ENCODE data around the gene IBA57. TPM values are rescaled to one million over a fixed set of nuclear protein-coding genes. Genes with fewer than 3 reads are reported as not detected.
A peak's percentile ranks its signal among the peaks of the same experiment; 100 is the strongest.

The IBA57 gene
- total RNA-seq, 4 donors from 2014 or later = 4.0 to 15.0 (median 11.7) TPM

DNA sequence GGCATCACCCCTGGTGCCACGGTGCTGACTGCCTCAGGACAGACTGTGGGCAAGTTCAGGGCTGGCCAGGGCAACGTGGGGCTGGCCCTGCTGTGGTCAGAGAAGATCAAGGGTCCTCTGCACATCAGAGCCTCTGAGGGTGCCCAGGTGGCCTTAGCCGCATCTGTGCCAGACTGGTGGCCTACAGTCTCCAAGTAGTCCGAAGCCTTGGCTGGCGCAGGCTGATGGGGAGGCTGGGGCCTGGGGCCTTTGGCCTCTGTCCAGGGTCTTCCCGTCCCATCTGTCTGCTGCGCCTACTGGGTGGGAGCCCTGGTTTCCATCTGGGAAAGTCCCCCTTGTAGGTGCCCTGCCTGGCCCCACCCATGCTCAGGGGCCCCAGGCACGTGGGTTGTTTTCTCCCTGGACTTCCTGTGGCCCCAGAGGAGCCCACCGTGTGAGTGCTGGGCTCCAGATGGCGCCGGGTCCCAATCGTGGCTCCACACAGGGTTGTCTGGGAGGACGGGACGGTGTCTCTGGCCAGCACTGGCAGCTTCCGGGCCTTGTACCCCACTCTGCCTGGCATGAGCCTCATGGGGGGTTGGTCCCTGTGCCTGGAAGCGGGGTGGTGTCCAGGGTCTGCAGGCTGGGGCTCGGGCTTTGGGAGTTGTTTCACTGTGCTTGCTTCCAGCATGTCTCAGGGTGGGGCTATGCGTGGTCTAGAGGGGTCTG is 9.9 kb downstream of the IBA57 start:
- TF ChIP-seq POLR2A (IDR thresholded peaks at IDR 0.05) = no peak
- TF ChIP-seq, protein P1, sequence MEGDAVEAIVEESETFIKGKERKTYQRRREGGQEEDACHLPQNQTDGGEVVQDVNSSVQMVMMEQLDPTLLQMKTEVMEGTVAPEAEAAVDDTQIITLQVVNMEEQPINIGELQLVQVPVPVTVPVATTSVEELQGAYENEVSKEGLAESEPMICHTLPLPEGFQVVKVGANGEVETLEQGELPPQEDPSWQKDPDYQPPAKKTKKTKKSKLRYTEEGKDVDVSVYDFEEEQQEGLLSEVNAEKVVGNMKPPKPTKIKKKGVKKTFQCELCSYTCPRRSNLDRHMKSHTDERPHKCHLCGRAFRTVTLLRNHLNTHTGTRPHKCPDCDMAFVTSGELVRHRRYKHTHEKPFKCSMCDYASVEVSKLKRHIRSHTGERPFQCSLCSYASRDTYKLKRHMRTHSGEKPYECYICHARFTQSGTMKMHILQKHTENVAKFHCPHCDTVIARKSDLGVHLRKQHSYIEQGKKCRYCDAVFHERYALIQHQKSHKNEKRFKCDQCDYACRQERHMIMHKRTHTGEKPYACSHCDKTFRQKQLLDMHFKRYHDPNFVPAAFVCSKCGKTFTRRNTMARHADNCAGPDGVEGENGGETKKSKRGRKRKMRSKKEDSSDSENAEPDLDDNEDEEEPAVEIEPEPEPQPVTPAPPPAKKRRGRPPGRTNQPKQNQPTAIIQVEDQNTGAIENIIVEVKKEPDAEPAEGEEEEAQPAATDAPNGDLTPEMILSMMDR (IDR thresholded peaks at IDR 0.05) = no peak
- Histone ChIP-seq H3K27me3 (no peaks in the 10 kb centered on the region), H3K27ac (no peak overlapping the region), H3K4me1 (peaks cover 0 to 4% of the 10 kb centered on the region in 2 donors), H3K9me3 (no peaks in the 10 kb centered on the region), H3K4me3 (replicated peaks in 1 of 3) (no peak overlapping the region), H3K36me3 (peaks cover 7 to 10% of the 10 kb centered on the region in 2 donors)
- intact Hi-C loops (cut with DNase I) = no loop called here
- WGBS, 2 donors = 86 to 100% methylated on average over 5 to 9 of the region's 18 CpGs
- no peak for DNase-seq

DNA sequence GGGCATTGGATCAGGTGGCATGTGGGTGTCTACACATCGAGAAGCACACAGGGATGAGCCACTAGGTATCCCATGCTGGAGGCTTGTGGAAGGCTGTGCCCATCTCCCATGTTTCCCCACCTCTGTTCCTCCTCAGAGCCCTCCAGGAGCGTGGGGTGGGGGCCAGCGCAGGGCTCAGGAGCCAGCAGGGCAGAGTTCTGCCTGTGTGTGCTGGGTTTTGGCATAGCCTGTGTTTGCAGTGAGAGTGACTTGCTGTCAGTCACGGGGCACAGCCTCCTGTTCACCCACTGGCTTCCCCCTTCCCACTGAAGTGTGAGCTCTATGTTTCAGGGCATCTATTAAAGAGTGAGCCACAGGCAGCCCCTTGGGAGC is 10.4 kb downstream of the IBA57 start:
- Histone ChIP-seq H3K36me3 (peaks cover 7 to 10% of the 10 kb centered on the region in 2 donors), H3K4me3 (replicated peaks in 1 of 3) (no peak overlapping the region), H3K27me3 (no peaks in the 10 kb centered on the region), H3K27ac (no peak overlapping the region), H3K4me1 (peaks cover 0 to 4% of the 10 kb centered on the region in 2 donors), H3K9me3 (no peaks in the 10 kb centered on the region)
- TF ChIP-seq, protein P1 (IDR thresholded peaks at IDR 0.05) = no peak
- no peak for TF ChIP-seq POLR2A (IDR thresholded peaks at IDR 0.05)
- intact Hi-C loops (cut with DNase I) = no loop called here
- 83 to 94% methylated on average over 2 to 3 of the region's 4 CpGs for WGBS, 2 donors
- no peak for DNase-seq

DNA sequence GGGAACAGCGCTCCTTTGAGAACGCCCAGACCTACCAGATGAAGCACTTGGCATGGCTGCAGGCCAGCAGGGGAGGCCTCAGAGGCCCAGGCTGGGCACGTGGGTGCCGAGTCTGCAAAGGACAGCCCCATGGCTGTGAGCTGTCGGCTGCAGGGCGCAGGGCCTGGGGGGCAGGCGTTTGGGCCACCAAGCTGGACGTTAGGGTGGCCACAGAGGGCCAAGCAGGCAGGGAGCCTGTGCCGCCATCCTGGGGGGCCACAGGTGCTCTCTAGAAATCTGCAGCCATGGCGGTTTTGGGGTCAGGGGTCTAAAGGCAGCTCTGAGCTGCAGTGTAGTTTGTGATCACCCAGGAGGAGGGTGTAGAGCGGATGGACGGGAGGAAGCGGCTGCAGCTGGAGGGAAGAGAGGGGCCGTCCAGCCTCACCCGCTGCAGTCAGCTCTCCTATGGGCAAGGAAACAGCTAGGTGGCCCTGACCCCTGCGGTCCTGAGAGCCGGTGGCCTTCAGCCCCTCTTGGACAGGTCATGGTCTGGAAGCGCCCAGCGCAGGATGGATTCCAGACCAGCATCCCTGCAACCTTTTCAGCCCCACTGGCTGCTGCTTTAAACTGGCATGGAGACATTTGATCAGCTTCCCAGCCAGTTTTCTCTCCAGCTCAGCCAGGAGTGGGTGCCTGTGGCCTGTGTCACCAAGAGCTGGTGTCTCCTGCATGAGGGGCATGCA is 11.0 kb downstream of the IBA57 start:
- no peak overlapping the region for H3K4me3 ChIP-seq (replicated peaks in 1 of 3)
- 91 to 92% methylated on average over 9 to 15 of the region's 19 CpGs for WGBS, 2 donors
- H3K4me1 ChIP-seq = peaks cover 0 to 4% of the 10 kb centered on the region in 2 donors
- H3K36me3 ChIP-seq = peaks cover 7 to 10% of the 10 kb centered on the region in 2 donors
- no peaks in the 10 kb centered on the region for H3K9me3 ChIP-seq
- intact Hi-C loops (cut with DNase I) = no loop called here
- H3K27me3 ChIP-seq = no peaks in the 10 kb centered on the region
- TF ChIP-seq, protein P1 (IDR thresholded peaks at IDR 0.05) = no peak
- no peak for TF ChIP-seq POLR2A (IDR thresholded peaks at IDR 0.05)
- H3K27ac ChIP-seq = peak overlapping the region in 1 of 3 donors; percentile 48
- DNase-seq = peak in 1 of 2 donors; percentile 29

DNA sequence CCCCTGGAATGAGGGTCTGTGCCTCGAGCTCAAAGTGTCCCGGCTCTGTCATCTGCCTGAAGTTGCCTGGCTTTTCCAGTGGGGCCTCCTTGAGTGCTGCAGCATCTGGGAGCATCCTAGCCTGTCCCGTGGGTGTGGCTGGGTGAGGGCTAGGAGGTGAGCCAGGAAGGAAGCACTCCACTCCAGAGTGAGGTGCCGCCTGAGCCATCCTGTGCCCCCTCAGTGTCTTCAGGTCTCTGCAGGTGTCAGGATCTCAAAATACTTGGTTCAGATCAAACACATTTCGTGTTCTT is 11.5 kb downstream of the IBA57 start:
- Histone ChIP-seq H3K36me3 (peaks cover 7 to 10% of the 10 kb centered on the region in 2 donors), H3K27ac (peak overlapping the region in 1 of 3 donors; percentile 48), H3K4me1 (peaks cover 0 to 4% of the 10 kb centered on the region in 2 donors), H3K9me3 (no peaks in the 10 kb centered on the region), H3K27me3 (no peaks in the 10 kb centered on the region), H3K4me3 (replicated peaks in 1 of 3) (no peak overlapping the region)
- intact Hi-C loops (cut with DNase I) = no loop called here
- 85 to 93% methylated on average over 5 of the region's 5 CpGs for WGBS, 2 donors
- no peak for DNase-seq
- TF ChIP-seq POLR2A (IDR thresholded peaks at IDR 0.05) = no peak

DNA sequence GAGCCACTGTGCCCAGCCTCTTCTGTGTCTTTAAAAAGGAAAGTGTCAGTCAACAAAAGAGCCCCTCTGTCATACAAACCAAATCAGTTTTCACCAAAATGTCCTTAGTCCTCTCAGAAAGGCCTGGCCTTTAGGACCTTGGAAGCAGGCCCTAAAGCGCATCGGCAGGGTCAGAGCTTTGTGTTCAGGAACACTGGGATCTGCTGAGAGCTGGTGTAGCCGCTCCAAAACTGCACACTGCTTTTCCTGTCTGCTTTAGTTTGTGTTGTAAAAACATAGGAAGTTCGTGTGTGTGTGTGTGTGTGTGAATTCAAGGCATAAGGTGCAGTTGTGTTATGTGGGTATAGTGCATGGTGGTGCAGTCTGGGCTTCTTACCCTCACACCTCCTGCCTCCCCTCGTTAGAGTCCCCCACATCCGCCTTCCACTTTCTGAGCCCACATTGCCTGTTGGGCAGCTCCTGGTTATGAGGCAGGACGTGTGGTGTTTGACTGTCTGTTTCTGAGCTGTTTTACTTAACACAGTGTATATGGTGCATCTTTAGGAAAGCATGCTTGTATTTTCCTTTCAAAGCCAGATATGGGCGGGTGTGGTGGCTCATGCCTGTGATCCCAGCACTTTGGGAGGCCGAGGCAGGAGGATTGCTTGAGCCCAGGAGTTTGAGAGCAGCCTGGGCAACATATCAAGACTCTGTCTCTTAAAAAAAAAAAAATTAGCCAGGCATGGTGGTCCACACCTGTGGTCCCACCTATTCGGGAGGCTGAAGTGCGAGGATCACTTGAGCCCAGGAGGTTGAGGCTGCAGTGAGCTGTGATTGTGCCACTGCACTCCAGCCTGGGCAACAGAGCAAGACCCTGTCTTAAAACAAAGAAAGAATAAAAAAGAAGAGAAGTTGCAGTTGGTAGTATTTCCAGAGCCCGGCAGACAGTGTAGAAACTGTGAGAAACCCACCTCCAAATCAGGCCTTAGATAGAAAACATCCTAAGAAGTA is 12.4 kb downstream of the IBA57 start:
- intact Hi-C loops (cut with DNase I) = no loop called here
- Histone ChIP-seq H3K9me3 (no peaks in the 10 kb centered on the region), H3K27me3 (no peaks in the 10 kb centered on the region), H3K4me3 (replicated peaks in 1 of 3) (no peak overlapping the region), H3K4me1 (peaks cover 0 to 4% of the 10 kb centered on the region in 2 donors), H3K36me3 (peaks cover 7 to 10% of the 10 kb centered on the region in 2 donors), H3K27ac (peak overlapping the region in 2 of 3 donors; percentile 48 to 54)
- WGBS, 2 donors = 82 to 87% methylated on average over 12 of the region's 12 CpGs
- no peak for TF ChIP-seq POLR2A (IDR thresholded peaks at IDR 0.05)
- TF ChIP-seq, protein P1 (IDR thresholded peaks at IDR 0.05) = no peak
- DNase-seq = no peak
